ENCODE results near the gene TTC12.

TTC12 gene

DNA sequence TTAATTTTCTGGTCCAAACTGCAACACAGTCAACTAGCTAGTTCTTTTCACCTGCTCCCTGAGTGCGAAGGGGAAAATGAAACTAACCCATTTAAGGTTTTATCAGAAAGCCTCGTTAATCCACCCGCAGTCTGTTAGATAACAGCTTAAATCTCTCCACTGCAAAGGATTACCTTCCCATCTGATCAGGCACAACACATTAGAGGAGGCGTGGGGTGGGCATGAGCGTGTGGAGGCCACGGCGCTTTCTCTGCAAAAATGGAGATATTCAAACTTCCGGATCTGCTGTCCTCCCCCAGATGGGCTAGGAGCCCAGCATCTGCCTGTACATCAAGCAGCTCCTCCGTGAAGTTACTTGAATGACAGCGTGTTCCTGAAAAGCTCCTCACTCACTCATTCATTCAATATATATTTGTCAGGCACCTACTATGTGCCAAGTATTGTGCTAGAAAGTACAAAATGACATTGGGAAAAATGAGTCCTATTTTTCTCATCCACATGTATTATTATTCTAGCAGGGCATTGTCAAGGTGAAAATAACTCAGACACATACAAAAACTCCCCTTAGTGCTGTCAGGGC lies 59.7 kb downstream of the TTC12 start:
- no peak for DNase-seq (ENCODE audit: low spot score)

DNA sequence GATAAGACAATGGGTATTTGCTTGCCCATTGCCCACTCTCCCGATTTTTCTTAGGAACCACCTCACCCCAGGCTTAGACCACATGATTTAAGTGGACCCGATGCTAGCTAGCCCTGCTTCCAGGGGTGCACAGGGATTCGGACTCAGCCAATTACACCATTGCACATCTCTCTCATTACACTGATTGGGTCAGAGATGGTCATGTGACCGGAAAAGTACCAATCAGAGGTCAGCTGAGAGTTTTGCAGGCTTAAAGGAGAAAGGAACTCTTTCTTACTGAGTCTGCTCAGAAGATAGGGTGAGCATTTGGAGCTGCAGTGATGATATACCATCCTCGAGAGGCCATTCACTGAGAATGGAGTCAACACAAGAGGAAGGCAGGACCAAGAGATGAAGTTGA lies 61.0 kb downstream of the TTC12 start:
- DNase-seq (ENCODE audit: low spot score), result no peak

DNA sequence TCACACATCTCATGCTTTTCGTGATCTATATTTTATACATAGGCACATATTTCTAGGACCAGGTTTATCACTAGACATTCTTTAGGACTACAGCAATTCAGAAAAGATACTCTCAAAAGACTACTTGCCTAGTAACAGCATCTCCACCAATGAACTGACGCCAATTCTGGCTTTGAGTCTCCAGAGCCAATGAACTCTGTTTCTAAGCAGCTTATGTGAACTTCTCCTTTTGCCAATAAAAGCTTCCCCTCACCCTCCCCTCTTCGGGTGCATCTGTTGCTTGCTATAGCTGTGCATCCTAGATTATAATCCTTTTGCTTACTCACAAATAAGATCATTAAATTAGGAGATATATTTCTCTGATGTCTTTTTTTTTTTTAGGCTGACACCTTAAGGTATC lies 61.8 kb downstream of the TTC12 start:
- DNase-seq (ENCODE audit: low spot score), result no peak

DNA sequence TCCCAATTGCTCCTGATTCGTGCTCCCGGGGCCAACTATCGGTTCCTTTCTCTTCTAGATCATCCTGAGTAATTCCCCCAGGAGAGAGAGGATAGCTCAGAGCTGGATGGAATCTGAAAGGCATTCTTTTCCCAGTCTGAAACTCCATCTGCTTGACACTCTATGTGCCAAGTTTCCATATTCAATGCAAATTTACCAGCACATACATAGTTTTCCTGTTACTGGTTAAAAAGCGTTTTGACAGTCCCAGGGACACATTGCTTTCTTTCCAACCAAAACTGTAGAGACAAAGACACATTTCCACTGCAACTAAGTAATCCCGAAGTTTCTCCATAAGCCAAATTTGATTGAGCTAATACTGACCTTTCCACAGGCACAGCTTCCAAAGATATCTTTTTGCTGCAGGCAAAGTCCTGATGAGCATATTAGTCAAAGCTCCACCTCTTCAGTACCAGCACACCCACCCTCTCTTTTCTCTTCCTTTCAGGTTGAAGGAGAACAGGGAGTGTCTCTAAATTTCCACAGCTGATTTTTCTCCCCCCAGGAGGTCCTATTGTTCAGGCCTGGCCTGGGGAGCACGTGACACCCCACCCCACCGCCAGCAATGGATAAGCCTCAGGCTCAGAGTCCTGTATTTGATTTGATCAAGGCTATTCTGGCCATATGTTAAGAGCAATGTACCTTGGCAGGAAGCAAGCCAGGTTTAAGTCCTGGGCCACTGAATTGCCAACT lies 63.5 kb downstream of the TTC12 start:
- DNase-seq (ENCODE audit: low spot score), result no peak

DNA sequence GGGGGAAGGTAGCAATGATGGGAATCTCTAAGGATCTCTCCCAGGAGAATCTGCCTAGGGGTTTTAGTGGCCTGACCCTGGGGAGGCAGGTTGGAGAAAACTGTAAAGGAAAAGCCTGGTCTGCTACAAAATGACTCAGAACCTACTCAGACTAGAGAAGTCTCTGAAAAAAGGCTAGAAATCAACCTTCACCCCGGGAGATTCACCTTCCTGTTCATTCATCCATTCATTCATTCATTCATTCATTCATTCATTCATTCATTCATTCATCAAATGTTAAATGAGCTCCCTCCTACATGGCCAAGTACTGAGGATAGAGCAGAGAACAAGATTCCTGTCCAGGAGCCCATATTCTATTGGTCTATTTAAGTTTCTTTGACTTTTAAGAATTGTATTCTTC lies 64.3 kb downstream of the TTC12 start:
- DNase-seq (ENCODE audit: low spot score), result no peak

DNA sequence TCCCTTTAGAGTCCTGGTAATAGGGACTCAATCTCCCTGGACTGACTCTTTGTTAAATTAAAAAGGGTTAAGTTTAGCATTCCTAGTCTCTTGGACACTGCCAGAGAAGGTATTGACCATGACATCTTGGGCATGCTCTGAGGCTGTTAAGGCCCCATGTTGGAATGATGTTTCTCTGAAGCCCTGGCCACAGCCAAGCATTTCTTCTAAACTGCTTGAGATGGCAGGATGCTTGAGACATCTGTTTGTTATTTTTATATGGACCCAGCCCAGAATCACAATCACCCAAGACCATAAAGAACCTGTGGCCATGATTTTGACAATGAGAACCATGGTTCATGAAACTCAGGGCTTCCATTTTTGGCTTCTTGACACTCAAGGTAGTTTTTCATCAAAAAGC lies 67.7 kb downstream of the TTC12 start:
- DNase-seq (ENCODE audit: low spot score), result no peak

DNA sequence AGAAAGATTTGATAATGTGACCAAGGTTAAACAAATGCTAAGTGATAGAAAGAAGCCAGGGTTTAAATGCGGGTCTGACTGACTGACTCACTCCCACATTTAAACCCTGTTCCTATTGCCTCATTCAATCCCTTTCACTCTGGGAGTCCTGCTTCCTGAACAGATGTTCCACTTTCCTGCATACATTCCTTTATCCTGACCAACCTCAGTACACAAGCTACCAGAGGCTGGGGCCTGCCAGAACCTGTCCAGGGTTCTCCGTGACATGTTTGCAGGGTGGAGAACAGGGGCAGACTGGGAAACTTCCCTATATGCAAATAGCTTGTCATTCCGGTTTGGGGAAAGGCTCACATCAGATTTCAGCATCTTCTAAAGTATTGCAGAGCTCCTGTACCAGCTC lies 70.2 kb downstream of the TTC12 start:
- DNase-seq (ENCODE audit: low spot score), result no peak

DNA sequence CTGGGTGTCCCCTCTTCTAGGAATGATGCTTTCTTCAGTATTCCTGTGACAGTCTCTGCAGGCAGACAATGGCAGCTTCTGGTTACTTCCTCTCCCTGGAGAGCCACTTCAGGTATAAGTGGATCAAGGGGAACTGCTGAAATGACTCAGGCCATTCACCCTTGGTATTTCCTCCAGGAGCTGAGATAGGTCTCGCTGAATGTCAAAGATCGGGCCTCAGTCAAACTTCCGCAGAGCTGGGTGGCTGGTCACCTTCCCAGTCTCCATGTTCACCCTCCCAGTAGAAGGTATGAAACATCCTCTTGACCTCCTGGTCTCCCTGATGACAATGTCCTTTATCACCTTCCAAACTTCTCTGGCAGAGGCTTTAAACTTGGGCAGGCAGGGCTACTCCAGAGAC lies 71.4 kb downstream of the TTC12 start:
- no peak for DNase-seq (ENCODE audit: low spot score)

DNA sequence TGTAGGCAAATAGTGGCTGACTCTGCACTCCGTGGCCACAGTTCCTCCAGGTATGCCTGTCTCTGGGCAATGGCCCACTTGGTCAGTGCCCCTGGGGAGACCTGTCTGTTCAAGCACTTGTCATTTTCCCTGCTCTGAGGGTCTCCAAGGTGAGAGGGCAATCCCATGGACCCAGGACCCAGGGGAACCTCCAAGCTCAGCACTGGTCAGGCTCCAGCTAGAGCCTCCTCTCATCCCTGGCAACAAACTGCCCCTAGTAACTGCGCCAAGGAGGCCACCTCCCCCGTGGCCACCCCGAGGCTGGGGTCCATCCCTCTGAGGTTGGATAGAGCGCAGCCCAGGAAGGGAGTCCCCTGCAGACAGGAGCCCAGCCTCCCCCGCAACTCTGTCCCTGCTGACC lies 72.5 kb downstream of the TTC12 start:
- no peak for DNase-seq (ENCODE audit: low spot score)

DNA sequence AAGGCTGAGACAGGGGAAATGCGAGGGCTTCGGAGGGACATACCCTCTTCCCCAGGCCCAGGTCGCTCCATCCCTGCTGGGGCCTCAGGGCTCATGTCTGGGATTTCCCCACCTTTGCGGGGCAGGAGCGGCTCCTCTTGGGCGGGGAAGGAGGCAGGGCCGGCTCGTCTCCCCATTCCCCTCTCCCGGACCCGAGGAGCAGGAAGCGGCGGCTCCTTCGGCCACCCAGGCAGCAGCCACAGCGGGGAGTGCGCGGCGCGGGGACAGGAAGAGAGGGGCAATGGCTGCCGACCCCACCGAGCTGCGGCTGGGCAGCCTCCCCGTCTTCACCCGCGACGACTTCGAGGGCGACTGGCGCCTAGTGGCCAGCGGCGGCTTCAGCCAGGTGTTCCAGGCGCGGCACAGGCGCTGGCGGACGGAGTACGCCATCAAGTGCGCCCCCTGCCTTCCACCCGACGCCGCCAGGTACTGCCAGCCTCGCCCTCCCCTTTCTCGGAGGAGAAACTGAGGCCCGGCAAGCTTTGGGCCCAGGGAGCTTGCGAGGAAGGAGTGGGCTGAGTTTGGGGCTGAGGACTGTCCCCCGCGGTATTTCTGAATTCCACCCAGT lies 73.3 kb downstream of the TTC12 start, which contains the start of gene ANKK1:
Gene ANKK1 (plus strand): TSS at position 175 of the 607 bp plus-strand sequence. CDS start 106 bp downstream, at position 281.
- no peak for DNase-seq (ENCODE audit: low spot score)

DNA sequence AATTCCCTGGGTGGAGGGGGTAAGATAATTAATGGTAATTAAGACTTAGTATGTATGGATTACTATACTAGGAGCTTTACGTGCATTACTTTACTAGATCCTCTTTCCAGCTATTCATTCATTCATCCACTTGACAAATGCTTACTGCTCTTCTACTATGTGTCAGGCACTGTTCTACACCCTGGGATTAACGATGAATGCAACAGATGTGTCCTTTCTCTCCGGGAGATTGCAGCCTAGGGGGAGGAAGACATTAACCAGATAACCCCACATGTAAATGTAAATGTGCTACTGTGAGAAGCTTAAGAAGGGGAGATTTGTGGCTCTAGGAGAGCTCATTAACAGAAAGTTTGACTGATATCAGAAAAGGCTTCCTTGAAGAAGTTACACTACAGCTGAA lies 74.9 kb downstream of the TTC12 start:
- no peak for DNase-seq (ENCODE audit: low spot score)

DNA sequence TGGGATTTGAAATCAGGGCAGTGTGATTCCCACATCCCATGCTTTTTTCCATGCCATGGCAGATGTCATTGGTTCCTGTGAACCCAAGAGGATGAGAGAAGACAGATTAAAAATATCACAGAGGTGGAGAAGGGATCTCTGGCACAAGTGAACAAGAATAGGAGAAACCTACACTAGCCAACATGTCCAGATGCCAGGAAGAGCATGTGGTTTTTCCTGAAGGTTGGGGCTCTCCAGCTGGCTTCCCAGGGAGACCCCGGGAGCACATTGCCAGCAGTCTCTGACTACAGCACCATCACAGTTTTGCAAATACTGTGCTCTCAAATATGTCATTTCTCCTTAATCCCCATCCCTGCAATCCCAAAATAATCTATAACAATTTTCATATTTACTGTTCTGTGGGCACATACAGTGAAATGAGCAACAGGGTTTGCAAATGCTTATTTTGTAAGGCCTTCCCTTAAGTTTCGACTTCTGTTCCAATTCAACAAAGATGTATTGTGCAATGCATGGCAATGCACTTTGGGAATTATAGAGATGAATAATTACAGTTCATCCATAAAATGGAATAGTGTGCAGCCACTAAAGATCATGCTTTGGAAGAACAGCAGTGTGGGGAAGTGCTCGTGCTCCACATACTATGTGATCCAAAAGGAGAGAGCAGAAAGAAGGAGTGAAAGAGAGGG lies 78.0 kb downstream of the TTC12 start:
- DNase-seq (ENCODE audit: low spot score), result no peak

DNA sequence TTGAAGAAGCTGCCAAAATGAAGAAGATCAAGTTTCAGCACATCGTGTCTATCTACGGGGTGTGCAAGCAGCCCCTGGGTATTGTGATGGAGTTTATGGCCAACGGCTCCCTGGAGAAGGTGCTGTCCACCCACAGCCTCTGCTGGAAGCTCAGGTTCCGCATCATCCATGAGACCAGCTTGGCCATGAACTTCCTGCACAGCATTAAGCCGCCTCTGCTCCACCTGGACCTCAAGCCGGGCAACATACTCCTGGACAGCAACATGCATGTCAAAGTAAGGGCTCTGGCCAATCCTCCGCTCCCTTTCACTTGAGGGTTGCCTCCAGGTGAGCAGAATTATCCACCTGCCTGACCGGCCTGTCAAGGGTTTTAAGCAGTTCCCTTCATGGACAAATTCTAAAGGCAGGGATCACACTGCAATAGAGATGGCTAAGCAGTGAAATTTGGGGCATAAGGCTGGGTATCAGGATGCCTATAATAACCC lies 79.2 kb downstream of the TTC12 start:
- DNase-seq (ENCODE audit: low spot score), result no peak

DNA sequence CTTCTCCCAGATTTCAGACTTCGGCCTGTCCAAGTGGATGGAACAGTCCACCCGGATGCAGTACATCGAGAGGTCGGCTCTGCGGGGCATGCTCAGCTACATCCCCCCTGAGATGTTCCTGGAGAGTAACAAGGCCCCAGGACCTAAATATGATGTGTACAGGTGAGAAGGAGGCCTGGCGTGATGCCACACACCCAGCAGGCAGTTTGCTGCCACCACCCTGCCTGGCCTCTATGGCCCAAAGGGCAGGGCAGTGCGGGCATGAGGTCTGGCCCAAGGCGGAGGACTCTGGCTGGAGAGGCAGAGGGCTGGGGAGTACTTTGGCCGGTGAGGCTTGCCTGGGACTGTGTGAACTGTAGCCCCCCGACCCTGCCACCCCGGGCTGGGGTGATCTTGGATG lies 80.5 kb downstream of the TTC12 start:
- no peak for DNase-seq (ENCODE audit: low spot score)

DNA sequence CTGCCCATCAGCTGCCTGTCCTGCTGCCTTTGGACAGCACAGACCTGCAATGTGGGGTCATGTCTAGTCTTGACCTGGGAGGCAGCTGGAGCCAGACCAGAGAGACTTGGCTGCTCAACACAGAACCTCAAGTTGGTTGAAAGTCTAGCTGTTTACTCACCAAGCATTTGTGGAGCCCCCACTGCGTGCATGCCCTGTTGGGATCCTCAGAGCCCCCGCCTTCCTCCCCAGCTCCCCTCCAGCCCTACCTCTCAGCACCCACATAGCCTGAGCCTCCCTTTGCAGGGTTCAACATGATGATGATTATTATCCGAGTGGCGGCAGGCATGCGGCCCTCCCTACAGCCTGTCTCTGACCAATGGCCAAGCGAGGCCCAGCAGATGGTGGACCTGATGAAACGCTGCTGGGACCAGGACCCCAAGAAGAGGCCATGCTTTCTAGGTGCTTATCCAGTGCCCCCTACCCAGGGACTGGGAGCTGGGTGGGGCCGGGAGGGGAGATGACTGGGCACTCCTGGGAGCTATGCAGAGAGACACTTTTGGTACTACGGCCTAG lies 81.5 kb downstream of the TTC12 start:
- DNase-seq (ENCODE audit: low spot score), result no peak

DNA sequence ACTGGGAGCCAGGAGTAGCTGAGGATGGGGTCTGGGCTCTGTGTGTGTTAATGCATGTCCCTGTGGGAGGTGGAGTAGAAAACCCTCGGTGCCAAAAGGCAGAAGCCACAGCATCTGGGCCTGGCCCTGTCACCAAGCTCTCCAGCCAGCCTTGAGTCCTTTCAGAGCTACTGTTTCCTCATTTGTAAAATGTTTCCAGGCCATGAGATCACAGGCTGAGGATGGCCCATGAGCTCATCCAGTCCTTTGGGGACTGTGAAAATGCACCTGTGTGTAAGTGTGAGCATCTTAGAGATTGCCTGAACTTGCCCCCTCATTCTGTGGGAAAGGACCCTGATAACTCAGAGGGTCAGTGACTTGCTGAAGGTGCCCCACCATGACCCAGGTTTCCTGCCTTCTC lies 82.3 kb downstream of the TTC12 start:
- DNase-seq (ENCODE audit: low spot score), result no peak

DNA sequence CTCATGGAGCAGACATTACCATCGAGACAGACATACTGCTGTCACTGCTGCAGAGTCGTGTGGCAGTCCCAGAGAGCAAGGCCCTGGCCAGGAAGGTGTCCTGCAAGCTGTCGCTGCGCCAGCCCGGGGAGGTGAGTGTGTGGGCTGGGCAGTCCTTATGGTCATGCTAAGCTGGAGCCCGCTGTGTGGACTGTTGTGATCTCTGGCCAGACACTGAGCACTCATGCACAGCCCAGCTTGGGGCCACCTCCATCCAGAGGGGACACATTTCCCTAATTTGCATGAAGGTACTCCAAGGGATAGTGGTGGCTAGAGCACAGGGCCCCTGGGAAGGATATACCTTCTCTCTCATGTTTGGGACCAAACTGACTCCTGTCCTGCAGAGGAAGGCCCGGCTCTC lies 82.8 kb downstream of the TTC12 start:
- DNase-seq (ENCODE audit: low spot score), result no peak

DNA sequence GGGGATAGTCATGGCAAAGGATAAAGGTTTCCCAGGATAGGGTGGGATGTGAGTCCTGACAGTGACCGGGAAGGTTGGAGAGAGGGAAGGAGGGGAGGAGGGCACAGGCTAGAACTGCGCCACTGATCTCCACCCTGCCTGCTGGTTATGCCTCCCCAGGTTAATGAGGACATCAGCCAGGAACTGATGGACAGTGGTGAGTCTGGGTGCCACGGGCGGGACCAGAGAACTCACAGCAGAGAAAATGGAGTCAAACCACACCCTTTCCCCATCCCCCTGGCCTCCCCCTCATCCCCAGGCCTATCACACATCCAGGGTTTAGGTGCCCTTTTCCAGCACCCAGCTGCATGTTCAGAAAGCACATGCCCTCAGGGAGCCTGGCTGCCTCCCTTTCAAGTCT lies 83.4 kb downstream of the TTC12 start:
- no peak for DNase-seq (ENCODE audit: low spot score)

DNA sequence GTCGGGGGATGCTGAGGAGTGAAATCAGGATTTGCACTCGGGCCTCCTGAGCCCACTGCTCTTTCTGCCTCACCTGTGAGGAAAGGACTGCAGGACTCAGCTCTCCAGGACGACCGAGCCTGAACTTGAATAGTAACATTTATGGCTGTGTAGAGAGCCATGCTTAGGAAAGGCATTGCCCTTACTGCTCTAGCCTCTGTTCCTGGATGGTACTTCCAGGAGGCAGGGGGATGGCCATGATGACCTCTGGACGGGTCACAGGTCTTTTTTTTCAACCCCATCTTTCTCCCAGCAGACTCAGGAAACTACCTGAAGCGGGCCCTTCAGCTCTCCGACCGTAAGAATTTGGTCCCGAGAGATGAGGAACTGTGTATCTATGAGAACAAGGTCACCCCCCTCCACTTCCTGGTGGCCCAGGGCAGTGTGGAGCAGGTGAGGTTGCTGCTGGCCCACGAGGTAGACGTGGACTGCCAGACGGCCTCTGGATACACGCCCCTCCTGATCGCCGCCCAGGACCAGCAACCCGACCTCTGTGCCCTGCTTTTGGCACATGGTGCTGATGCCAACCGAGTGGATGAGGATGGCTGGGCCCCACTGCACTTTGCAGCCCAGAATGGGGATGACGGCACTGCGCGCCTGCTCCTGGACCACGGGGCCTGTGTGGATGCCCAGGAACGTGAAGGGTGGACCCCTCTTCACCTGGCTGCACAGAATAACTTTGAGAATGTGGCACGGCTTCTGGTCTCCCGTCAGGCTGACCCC lies 84.5 kb downstream of the TTC12 start:
- DNase-seq (ENCODE audit: low spot score), result no peak

DNA sequence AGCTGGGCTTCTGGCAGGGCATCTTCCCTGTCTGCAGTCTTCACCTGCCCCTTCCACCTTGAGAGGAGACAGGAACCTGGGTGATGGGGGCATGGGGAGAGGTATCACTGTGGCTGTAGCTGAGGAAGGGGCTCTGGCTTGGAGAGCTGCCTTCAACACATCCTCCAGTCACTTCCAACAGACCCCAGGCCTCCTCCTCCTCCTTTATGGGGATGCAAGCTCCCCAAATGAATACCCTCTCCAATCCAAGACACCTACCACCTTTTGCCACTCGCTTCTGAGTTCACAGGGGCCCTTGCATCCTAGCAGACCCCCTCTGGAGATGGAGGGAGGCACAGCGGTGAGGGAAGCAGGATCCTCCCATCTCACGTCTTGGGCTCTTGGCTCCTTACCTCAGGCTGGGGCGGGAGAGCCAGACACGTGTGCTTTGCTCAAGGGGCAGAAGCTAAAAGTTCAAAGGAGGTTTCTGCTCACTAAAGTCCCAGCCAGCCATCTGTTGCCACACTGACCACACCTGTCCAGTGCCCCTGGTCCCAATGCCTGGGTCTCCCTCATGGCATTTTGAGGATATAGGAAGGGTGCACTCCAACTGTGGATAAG lies 86.3 kb downstream of the TTC12 start:
- DNase-seq (ENCODE audit: low spot score), result no peak

DNA sequence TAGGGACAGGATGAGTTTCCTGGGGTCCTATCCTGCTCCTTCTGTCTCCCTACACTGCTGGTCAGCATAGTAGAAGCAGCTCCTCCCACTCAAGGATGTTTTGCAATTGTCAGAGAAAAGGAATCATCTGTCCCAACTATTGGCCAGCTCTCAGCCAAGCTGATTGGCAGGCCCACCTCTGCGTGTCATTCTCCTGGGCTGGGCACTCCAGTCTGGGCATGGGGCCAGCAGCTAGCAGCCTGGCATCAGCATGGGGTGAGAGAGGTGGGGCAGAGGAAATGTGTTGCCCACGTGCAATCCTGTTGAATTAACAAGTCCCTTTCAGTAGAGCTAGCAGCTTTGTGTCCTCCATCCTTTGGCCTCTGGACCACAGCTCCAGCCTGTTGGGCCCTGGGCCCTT lies 87.3 kb downstream of the TTC12 start:
- no peak for DNase-seq (ENCODE audit: low spot score)
